ENCODE results near the gene KRT73.

- TF ChIP-seq FOXM1 (IDR thresholded peaks at IDR 0.05; ENCODE audit: borderline replicate concordance) (no peak), SUZ12 (IDR thresholded peaks at IDR 0.05) (no peak), HDGF (IDR thresholded peaks at IDR 0.05; ENCODE audit: borderline replicate concordance) (no peak), ARNT (IDR thresholded peaks at IDR 0.05) (no peak), FOXK2 (IDR thresholded peaks at IDR 0.05) (no peak), SP1 (IDR thresholded peaks at IDR 0.05) (no peak), BHLHE40 (IDR thresholded peaks at IDR 0.05; ENCODE audit: borderline replicate concordance) (no peak), ELF4 (IDR thresholded peaks at IDR 0.05) (no peak), L3MBTL2 (conservative IDR thresholded peaks at IDR 0.05) (no peak), FOXA1 (IDR thresholded peaks at IDR 0.05) (no peak), TARDBP (IDR thresholded peaks at IDR 0.05) (no peak), PKNOX1 (IDR thresholded peaks at IDR 0.05) (no peak)
These were observed 28.3 kb downstream of the KRT73 start for GRCh38 chr12:52590021-52590420.

Data from HEK293T (cell line).